Right atrium auricular region (tissue), 2 donors: ENCODE data around the gene ITPRID2. TPM values are rescaled to one million over a fixed set of nuclear protein-coding genes. Genes with fewer than 3 reads are reported as not detected.

Experiments
- DNase-seq: peaks from one replicate; pipeline ENCODE4 v3.0.0-alpha.2; 2019; ENCODE audit warnings: low spot score
- H3K27ac ChIP-seq, 2 donors: fragments of 200-600 bp; sonication (generic); 1 replicate in 1 of 2; 2 replicates in 1 of 2; pipeline ENCODE4 v1.5.1; 2016 to 2019
- H3K27me3 ChIP-seq, 2 donors: fragments of 200-600 bp; sonication (generic); one replicate each; pipeline versions ENCODE4 v1.5.1 to v1.6.0; 2017 to 2019
- H3K36me3 ChIP-seq: fragments of 200-600 bp; sonication (generic); one replicate; pipeline ENCODE4 v1.5.1; 2016
- H3K4me1 ChIP-seq, 2 donors: fragments of 200-600 bp; sonication (generic); one replicate each; pipeline versions ENCODE4 v1.5.1 to v1.6.0; 2017 to 2019
- H3K4me3 ChIP-seq, 2 donors: fragments of 200-600 bp; sonication (generic); 1 replicate in 1 of 2; 2 replicates in 1 of 2; pipeline ENCODE4 v1.5.1; 2017 to 2019; ENCODE audit warnings: mild to moderate bottlenecking in 1 of 2, moderate library complexity in 1 of 2
- H3K9me3 ChIP-seq, 2 donors: fragments of 200-600 bp; sonication (generic); one replicate each; pipeline ENCODE4 v1.5.1; 2019
- total RNA-seq, 2 donors: library from RNA; depleted of rRNA; stranded (reverse); fragments of >200 nt; gene quantifications; one replicate each; pipeline ENCODE4 v1.1.0, GENCODE V29; 2016
- TF ChIP-seq, protein P1 (sequence below), 2 donors: fragments of 200-600 bp; sonication (generic); IDR thresholded peaks; one replicate each; pipeline ENCODE4 v1.5.1; 2019; ENCODE audit warnings: antibody characterized with exemption in 2 of 2

Gene ITPRID2
- total RNA-seq, 2 donors from 2014 or later: 52.0 to 56.5 TPM

DNA sequence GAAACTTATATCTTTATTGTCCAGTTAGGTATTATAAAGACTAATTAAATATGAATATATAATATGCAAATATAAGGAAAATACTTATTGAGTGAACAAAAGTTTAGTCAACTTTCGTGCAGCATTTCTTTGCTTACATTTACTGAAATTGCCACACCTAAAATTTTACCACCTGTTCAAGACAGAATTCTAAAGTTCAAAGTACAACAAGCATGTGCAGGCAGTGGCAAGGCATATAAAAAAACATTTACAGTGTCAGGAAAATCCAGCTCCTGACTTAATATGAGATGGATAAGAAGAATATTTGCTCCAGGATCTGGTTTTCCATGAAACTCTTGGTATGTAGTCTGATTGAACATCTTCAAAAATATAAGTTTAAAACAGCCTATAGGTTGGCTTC lies 4.8 kb downstream of the ITPRID2 start:
- Histone ChIP-seq H3K36me3 (peaks cover 26% of the 10 kb centered on the region), H3K4me1 (peaks cover 0 to 47% of the 10 kb centered on the region in 2 donors), H3K4me3 (no peak overlapping the region), H3K9me3 (no peaks in the 10 kb centered on the region), H3K27me3 (no peaks in the 10 kb centered on the region), H3K27ac (no peak overlapping the region)
- TF ChIP-seq, protein P1, sequence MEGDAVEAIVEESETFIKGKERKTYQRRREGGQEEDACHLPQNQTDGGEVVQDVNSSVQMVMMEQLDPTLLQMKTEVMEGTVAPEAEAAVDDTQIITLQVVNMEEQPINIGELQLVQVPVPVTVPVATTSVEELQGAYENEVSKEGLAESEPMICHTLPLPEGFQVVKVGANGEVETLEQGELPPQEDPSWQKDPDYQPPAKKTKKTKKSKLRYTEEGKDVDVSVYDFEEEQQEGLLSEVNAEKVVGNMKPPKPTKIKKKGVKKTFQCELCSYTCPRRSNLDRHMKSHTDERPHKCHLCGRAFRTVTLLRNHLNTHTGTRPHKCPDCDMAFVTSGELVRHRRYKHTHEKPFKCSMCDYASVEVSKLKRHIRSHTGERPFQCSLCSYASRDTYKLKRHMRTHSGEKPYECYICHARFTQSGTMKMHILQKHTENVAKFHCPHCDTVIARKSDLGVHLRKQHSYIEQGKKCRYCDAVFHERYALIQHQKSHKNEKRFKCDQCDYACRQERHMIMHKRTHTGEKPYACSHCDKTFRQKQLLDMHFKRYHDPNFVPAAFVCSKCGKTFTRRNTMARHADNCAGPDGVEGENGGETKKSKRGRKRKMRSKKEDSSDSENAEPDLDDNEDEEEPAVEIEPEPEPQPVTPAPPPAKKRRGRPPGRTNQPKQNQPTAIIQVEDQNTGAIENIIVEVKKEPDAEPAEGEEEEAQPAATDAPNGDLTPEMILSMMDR (IDR thresholded peaks at IDR 0.05): no peak
- DNase-seq: no peak

DNA sequence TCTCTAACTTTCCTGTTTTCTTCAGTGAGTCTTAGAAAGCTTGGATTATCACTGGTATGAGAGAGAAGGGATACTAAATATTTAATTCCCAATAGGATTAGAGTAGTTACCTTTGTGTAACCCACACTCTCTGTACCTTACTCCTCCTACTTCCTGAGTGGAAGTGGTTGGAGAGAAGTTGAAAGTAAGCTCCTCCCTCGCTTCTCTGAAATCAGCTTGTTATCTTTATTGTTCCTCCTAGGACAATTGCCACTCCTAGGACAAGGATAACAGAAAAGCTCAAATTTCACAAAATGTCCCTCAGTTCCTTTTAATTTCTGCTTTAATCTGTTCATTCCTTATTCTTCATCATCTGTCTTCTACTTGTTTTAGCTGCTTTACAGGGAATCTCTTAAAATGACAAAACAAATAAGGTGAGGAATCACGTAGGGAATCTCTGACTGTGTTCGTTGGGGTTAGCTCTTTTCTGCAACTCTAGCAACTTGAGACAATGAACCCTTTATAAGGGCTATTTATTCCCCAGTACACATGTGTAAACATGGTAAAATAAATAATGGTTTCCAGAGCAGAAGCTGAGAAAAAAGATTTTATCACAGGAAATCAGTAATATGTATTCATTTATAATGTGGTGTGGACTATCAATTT lies 8.6 kb downstream of the ITPRID2 start:
- Histone ChIP-seq H3K4me1 (peaks cover 0 to 41% of the 10 kb centered on the region in 2 donors), H3K36me3 (peaks cover 51% of the 10 kb centered on the region)
- TF ChIP-seq, protein P1 (IDR thresholded peaks at IDR 0.05): no peak

GRCh38 chr2:181902625-181903024 lies 11.1 kb downstream of the ITPRID2 start:
- Histone ChIP-seq H3K27me3 (no peaks in the 10 kb centered on the region), H3K27ac (no peak overlapping the region), H3K9me3 (no peaks in the 10 kb centered on the region), H3K4me1 (peaks cover 0 to 27% of the 10 kb centered on the region in 2 donors), H3K36me3 (peaks cover 56% of the 10 kb centered on the region), H3K4me3 (no peak overlapping the region)
- no peak for DNase-seq
- TF ChIP-seq, protein P1 (IDR thresholded peaks at IDR 0.05): no peak

More for the DNA sequence above, 8.6 kb downstream of the ITPRID2 start:
- Histone ChIP-seq H3K27me3 (no peaks in the 10 kb centered on the region), H3K27ac (no peak overlapping the region), H3K9me3 (no peaks in the 10 kb centered on the region), H3K4me3 (no peak overlapping the region)
- no peak for DNase-seq

DNA sequence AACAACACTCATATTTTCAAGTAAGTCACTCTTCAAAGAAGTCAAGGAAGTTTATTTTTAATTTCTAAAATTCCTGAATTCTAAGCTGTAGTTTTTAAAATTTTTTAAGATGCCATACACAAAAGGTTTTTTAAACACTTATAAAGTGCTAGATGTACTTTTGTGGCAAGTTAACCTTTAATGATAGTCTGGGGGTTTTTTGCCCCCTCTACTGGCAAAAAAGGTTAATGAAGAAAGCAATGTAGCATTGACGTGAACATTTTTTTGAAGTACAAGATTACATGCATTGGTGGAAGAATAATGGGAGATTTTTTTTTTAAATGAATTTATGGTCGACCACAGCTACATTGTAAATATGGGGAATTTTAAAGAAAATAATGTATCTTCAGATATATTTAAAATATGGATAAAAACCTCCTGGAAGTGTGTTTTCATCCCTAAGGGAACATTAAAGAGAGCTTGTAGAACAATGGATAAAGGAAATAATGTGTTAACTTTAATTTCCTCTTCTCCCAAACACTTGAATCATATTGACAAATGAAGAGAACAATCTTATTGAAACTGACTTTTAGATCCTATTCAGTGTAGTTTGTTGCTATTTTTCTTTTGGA lies 12.6 kb downstream of the ITPRID2 start:
- Histone ChIP-seq H3K27me3 (no peaks in the 10 kb centered on the region), H3K4me1 (peaks cover 0 to 30% of the 10 kb centered on the region in 2 donors), H3K9me3 (no peaks in the 10 kb centered on the region), H3K36me3 (peaks cover 52% of the 10 kb centered on the region), H3K4me3 (no peak overlapping the region), H3K27ac (no peak overlapping the region)
- TF ChIP-seq, protein P1 (IDR thresholded peaks at IDR 0.05): peak; percentile 48 to 61
- DNase-seq: no peak

DNA sequence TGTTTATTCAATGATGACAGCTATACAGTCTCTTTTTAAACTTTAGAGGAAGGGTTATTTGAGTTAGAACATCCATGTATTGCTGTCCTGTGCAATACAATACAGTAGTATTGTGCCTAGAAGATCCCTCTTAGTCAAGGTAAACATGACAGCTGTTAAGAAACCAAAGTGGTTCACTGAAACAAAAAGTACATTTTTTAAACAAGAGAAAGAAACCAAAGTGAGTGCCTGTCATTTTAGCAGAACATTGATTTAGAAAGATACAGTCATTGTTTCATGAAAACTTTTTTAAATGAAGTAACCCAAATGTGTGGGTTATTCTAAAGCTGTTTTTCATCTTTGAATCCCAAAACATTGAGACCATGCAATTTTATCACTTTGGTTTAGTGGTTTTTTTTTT lies 15.5 kb downstream of the ITPRID2 start:
- no peak overlapping the region for H3K4me3 ChIP-seq
- TF ChIP-seq, protein P1 (IDR thresholded peaks at IDR 0.05): no peak
- peaks cover 0 to 22% of the 10 kb centered on the region in 2 donors for H3K4me1 ChIP-seq
- H3K9me3 ChIP-seq: no peaks in the 10 kb centered on the region
- no peak for DNase-seq
- no peak overlapping the region for H3K27ac ChIP-seq
- no peaks in the 10 kb centered on the region for H3K27me3 ChIP-seq
- H3K36me3 ChIP-seq: peaks cover 44% of the 10 kb centered on the region
